Measurements from ENCODE around the gene CDX1.

DNA sequence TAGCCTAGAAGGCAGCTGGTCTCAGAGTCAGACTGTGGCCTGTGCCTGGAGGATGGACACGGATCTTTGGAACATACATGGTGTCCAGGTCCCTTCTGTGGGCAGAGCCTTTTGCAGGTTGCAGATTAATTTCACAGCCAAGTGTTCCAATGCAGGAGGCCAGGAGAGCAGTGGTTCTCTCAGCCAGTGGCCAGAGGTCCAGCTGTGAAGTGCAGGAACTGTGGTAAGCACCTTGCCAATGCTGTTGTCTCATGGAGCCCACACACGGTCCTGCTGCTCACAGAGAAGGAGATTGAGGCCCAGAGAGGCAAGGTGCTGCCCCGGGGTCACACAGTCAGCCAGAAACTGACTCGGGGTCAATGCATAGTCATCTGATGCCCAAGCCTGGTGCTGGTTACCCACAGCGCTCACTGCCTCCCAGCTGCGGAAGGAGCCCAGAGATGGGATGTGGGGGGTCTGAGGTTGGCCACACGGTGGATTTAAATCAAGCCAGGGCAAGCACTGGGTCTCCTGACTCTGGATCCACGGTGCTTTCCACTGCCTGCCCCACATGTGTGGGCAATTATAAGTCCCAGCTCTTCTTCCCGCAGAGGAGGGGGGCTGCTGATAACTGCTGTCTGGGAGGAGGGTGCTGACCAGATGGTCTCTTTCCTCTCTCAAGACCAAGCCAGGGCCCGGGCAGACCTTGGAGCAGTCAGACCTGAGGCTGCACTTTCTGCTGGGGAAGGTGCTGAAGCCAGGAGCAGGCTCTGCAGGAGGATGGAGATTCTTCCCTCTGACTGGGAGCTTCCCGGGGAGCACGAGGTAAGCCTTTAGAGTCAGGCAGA is 13.7 kb upstream of the CDX1 start:
- no peak for TF ChIP-seq POLR2A (IDR thresholded peaks at IDR 0.05)
- TF ChIP-seq, protein P1, sequence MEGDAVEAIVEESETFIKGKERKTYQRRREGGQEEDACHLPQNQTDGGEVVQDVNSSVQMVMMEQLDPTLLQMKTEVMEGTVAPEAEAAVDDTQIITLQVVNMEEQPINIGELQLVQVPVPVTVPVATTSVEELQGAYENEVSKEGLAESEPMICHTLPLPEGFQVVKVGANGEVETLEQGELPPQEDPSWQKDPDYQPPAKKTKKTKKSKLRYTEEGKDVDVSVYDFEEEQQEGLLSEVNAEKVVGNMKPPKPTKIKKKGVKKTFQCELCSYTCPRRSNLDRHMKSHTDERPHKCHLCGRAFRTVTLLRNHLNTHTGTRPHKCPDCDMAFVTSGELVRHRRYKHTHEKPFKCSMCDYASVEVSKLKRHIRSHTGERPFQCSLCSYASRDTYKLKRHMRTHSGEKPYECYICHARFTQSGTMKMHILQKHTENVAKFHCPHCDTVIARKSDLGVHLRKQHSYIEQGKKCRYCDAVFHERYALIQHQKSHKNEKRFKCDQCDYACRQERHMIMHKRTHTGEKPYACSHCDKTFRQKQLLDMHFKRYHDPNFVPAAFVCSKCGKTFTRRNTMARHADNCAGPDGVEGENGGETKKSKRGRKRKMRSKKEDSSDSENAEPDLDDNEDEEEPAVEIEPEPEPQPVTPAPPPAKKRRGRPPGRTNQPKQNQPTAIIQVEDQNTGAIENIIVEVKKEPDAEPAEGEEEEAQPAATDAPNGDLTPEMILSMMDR (IDR thresholded peaks at IDR 0.05), result no peak
